HG03469 (cell line): ENCODE data around the gene CFAP65.

Experiments used
- ATAC-seq: cut with Tn5 transposase; IDR thresholded peaks from one replicate; pipeline ENCODE4 v1.9.1; 2021; ENCODE audit warnings: mild to moderate bottlenecking, moderate library complexity, moderate number of reproducible peaks; ENCODE audit not compliant: unreplicated experiment

CFAP65 gene

DNA sequence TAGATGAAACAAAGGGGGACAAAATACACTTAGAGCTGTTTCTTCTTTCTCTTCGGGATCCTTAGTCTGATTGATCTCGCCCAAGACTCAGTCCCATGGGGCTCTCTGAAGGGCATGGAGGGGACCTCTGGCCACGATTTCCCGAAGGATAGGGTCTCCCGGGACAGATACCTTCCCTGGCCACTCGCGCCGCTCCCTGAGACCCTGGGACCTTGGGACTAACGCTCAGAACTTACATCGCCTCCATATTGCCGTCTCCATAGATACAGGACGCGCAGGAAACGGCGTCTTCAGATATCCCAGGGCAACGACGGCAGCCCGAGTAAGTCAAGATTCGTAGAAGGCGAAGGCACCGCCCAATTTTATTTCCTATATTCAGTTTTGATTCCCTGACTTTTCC lies at the start of gene CFAP65:
Gene CFAP65, minus strand, starts transcription at position 265 of the 400 bp plus-strand sequence. CDS start 2,468 bp downstream, outside the sequence.
- no peak for ATAC-seq

GRCh38 chr2:219090436-219091299 lies 49.4 kb upstream of the CFAP65 start:
- no peak for ATAC-seq

DNA sequence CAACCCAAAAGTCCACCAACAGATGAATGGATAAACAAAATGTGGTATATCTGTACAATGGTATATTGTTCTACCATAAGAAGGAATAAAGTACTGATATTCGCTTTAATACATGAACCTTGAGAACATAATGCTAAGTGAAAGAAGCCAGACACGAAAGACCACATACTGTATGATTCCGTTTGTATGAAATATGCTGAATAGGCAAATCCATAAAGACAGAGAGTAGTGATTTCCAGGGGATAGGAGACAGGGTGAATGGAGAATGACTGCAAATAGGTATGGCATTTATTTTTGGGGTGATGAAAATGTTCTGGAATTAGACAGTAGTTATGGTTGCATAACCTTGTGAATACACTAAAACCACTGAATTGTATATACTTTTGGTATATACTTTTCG lies 48.0 kb upstream of the CFAP65 start:
- no peak for ATAC-seq

DNA sequence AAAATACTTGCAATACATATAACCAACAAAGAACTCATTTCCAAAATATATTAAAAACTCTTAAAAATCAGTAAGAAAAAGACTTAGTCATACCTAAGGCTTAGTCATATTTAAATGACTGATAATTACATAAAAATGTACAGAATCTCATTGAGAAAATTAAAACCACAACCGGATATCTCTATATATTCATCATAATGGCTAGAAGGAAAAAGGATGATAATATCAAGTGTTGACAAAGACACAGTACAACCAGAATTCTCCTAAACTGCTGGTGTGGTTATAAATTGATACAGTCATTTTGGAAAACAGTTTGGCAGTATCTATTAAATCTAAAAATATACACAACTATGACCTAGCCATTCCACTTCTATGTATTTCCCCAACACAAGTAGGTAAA lies 46.5 kb upstream of the CFAP65 start:
- no peak for ATAC-seq

- no peak for ATAC-seq
Observed at GRCh38 chr2:219087361-219087760, 46.0 kb upstream of the CFAP65 start.

- no peak for ATAC-seq
Observed at GRCh38 chr2:219086196-219086595, 44.9 kb upstream of the CFAP65 start.

DNA sequence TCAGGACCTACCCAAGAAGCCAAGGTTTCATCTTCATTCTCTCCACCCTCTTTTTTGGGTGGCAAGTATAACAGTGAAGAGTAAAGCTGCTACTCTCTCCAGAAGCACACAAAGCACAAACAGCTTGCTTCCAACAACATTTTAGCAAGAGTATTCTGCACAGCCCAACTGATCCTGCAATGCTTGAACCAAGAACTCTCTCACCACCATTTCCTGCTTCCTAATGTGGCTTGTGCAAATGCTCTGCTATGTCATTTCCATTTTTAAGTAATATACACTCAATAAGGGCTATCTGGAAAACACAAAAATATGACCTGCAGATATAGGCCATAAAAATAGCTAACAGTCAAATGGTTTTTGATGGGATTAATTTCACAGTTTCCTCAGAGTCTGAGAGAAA lies 43.5 kb upstream of the CFAP65 start:
- ATAC-seq: no peak

DNA sequence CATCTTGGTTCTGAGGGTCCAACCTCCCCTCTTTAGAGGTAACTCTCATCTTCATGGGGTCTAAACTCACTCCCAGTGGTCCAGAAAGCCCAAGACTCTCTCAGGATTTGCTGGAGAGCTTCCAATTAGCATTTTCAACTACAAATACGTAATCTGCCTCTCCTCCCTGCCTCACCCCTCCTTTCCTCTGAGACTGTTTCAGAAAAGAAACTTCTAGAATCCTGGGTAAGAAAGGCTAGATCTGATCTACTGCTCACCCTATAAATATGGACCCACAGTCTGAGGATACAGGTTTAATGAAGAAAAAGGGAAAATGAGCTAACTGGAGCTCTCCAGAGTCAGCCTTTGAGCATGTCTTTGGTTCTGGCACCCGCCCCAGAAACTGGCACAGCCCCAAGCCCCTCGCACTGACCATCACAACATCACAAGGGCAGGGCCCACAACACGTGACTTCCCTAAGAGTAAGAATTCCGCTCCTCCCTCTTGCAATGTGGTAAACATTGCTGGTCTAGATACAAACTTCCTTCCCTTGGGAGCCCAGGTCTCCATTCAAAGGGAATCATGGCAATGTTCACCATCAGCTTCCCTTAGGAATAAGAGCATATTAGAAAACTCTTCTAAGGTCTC lies 41.1 kb upstream of the CFAP65 start:
- no peak for ATAC-seq

- no peak for ATAC-seq
Observed at GRCh38 chr2:219081701-219082331, 40.5 kb upstream of the CFAP65 start.

DNA sequence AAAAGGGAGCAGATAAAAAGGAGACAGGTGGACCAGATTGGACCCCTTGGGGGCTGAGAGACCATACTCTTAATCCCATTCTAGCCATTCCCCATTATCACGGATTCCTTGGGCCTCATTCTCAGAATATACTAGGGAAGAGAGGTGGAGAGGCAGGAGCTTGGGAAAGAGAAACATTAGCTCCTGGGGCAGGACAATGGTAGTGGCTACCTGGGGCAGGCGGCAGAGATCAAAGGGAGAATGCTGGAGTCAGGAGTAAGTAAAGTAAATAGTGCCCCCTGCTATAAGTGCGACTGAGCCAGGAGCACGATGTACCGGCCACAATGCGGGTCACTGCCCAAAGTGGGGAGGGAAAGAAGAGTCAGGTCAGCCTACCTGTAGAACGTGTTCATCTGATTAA lies 39.8 kb upstream of the CFAP65 start:
- no peak for ATAC-seq

- ATAC-seq: no peak
Observed at GRCh38 chr2:219079417-219079816, 38.1 kb upstream of the CFAP65 start.

DNA sequence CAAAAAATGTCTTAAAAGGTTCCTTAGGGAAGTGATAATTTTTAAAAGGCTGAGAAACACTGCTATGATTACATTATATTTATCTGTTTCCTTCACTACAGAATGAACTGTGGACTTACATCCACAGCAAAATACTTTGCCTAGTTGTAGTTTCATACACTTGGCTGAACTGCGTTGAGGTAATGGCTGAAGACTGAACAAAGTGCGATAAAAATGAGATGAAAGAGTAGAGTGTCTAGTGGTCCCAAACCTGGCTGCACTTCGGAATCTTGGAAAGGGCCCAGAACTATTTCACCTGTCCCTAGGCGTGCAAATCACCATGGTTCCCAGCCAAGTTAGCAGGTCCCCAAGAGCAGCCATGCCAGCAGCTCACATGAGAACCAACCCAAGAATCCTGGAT lies 37.6 kb upstream of the CFAP65 start:
- ATAC-seq: no peak

- no peak for ATAC-seq
Observed at GRCh38 chr2:219078126-219078525, 36.8 kb upstream of the CFAP65 start.

DNA sequence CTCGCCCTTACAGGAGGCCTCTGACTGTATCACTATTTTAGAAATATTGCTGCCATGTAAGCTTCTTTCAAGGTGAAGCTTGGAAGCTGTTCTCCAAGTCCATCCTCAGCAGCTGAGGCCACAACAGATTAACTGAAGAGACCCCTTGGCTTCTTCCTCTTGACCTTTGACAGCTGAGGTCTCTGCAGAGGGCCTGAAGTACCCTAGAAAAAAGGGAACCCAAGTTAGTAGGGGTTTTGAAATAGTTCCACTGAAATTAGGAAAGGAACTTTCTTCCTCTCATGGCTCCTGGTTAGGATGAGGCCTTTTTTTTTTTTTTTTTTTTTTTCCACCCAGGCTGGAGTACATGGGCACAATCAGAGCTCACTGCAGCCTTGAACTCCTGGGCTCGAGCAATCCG lies 34.9 kb upstream of the CFAP65 start:
- no peak for ATAC-seq

DNA sequence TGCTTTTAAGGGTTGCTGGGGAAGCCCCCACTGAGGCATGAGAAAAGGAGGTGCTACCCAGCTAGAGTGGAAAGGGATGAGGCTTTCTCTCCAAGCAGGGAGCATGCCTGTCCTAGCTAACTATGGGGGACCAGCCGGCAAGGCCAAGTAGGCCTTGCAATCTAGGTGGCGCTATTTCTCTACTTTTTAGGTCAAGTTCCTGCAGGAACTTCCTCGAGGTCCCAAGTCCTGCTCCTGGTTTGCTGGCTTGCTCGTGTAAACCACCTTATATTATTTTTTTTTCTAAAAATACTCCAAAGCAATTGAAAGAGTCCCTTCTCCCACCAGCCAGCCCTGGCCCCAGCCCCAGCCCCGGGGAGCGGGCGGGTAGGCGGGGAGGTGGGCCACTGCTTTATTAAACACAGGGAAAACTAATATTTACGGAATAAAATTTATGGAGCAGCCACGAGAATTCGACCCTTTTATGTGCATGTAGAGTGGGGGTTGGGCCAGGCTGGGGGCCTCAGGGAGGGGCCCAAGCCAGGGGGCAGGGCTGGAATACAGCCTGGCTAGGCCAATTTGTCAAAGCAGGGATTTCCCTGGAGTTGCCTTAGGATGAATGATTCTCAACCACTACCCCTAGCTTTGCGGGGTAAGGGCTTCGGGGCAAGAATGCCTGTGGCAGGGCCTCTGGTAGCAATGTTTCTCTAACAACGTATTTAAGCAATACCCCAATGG lies 32.3 kb upstream of the CFAP65 start:
- ATAC-seq: no peak

DNA sequence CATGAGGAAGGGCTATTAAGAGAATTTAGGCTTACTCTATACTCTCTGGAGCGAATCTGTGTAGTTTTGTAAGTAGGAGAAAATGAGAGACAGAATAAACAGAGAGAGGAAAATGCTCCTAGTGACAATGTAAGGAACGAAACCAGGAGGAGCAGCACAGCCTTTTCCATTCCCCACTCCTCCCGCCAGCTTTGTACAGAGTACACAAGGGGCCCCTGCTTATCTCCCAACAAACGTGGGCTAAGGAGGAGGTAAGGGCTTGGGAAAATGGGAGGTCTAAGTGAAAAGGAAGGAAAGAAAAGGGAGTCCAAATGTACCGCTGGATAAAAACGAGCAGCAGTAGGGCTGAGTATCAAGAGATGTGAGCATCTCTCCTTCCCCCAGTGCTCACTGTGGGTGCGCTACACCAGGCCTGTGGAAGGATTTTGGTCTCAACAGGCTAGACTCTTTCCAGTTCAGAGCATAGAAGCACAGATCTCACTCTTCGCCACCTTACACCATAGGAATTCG lies 31.5 kb upstream of the CFAP65 start:
- no peak for ATAC-seq

GRCh38 chr2:219071131-219071816 lies 30.0 kb upstream of the CFAP65 start:
- ATAC-seq: no peak

DNA sequence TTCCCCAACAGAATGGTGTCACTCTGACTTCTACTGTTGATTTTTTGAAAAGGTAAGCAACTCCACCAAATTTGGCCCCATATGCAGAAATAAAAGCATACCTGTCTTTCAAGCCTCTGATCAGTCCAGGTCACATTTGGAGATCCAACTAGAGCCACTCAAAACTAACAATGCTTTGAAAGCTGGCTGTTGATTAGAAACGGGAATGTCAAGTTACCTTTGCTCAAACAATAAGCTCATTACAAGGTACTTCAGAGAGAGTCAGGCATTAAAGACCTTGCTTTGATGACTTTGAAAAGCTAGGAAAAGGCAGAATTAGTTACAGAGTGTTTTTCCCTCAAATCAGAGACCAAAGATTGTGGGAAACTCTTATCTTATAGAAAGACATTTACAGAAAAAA lies 24.2 kb upstream of the CFAP65 start:
- no peak for ATAC-seq

DNA sequence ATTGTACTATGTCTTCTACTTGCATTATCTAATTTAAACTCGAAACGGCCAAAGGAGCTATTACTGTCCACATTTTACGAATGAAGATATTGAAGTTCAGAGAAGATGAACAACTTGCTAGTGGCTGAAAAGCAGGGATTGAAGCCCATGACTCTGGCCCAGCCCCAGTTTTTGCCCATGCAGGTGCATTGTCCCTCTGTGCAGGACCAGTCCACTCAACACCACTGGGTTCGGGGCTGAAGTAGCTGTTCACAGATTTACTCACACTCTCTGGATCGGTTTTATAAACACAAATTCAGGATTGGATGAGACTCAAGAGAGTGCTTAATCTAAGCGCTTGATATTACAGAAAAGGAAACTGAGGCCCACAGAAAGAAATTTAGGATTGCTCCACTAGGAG lies 20.8 kb upstream of the CFAP65 start:
- no peak for ATAC-seq
